AML-193 (cell line): ENCODE measurements around the gene EFNA2.
"Not testable (repeated sequence)": the region's sequence is repeated elsewhere in the genome, so short reads cannot be mapped to it uniquely, and the experiment has no call there.

Experiments
- DNase-seq, 2 experiments: peaks; one replicate each; lab custom pipeline; 2025; lab: John Stamatoyannopoulos, UW

EFNA2 gene

DNA sequence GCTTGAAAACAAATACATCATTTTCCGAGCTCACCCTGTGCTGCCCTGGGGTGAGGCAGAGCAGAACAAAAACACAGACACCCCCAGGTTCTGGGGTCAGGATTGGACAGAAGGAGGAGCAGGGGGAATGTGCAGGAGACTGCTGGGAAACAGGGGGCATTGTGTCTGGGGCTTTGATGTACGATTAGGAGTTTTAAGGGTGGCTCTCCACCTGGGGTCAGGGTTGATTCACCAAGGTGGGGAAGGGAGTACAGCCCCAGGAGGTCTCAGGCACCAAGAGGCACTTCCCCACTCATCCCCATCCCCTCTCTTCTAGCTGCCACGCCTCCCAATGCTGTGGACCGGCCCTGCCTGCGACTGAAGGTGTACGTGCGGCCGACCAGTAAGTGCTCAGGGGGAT lies 12.6 kb downstream of the EFNA2 start:
- DNase-seq: no peak

DNA sequence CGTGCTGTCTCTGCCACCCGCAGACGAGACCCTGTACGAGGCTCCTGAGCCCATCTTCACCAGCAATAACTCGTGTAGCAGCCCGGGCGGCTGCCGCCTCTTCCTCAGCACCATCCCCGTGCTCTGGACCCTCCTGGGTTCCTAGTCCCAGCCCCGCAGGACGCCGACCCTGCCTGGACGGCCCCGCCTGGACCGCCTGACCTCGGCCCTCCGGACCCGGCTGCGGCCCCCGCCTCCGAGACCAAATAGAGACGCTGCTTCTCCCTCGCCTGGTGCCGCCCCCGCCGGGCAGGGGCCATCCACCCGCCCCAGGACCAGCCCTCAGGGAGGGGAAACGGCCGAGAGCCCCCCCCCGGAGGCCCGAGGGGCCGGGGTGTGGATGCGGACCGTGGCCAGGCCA lies 14.1 kb downstream of the EFNA2 start:
- no peak for DNase-seq

DNA sequence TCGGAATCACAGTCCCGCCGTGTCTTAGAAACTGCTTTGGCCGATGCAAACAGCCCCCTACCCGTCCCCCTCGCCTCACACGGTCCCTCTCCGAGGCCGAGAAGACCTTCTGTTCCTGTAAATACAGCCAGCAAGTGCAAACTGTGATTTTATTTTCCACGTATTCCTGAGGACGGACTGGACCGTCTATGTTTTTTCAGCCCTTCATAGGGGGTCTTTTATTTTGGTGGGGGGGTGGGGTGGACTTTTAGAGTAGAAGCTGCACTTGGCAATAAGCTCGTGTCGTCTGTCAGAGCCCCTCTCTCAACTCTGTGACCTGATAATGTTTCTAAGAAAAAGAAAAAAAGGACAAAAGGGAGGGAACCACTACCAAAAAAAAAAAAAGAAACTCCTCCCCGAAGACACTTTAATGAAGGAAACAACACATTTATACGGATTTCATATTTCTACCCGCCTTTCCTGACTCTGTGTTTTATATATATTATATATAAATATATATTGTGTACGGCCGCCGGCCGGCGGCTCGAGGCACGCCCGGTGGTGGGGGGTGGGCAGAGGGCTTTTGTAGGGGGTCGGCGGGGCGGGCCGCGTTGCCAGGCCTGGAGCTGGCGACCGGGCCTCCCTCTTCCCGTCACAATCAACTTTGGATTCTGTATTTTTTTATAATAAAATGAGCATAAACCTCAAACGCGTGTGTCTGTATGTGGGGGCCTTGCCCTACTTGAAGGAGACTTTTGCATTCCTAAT lies 15.2 kb downstream of the EFNA2 start:
- DNase-seq: no peak

DNA sequence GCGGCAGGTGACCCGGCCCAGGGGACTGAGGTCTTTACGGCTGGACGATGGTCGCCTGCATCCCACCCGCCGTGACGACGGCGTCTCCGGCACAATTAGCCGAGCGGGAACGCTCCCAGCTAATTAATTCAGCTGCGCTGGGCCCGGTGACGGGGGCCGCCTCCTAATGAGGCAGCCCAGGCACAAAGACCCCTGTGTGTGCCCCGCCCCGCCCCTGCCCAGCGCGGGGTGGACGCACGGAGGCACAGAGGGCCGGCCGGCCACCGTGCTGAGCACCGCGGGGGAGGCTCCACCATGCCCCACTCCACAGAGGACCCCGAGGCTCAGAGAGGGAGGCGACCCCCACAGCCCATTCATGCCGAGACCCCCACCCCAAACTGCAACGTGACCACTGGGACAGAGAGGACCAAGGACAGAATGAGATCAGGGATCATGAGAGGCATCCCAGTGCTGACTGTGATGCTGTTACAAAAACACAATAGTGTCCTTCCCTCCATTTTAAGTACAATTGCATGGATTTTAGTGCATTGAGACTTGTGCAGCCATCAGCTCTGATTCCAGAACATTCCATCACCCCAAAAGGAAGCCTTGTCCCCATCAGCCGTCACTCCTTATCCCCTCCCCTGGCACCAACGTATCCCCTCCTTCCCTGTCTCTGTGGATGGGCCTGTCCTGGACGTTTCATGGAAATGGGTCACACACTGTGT lies 17.0 kb downstream of the EFNA2 start:
- no peak for DNase-seq

DNA sequence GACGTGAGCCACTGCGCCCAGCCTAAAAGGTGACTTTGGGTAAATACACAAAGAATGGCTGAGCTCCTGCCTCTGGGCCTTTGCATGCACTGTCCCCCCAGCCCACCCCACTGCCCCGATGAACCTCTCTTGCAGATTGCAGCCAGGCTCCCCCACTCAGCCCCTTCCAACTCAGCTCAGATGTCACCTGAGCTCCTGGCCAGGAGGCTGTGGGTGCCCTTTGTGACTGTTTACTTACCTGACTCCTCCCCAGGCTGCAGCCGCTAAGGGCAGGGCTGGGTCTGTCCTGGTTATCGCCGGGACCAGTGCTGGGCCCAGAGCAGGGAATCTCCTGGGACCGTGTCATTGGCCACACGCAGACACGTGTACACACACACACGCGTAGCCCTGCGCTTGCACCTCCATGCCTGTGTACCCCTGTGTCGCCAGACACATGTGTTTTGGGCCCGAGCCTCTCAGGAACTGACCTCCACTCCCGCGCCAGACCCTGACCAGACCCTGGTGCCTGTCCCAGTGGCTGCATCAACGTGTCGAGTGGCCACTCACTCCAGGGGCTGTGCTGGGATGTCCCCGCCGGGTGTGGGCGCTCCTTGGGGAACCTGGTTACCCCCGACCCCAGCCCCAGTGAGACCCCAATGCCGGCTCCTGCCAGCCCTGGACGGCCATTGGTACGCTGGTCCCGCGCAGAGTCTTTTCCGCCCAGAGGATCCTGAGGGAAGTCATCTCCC lies 18.7 kb downstream of the EFNA2 start:
- DNase-seq: no peak

DNA sequence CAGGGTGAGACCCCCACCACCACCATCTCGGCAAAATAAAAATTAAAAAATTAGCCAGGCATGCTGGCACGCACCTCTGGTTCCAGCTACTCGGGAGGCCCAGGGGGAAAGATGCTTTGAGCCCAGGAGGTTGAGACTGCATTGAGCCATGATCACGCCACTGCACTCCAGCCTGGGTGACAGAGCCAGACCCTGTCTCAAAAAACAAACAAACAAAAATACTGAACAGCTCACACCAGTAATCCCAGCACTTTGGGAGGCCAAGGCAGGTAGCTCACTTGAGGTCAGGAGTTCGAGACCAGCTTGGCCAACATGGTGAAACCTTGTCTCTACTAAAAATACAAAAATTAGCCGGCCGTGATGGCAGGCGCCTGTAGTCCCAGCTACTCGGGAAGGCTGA lies 19.7 kb downstream of the EFNA2 start:
- DNase-seq: not testable (repeated sequence)

DNA sequence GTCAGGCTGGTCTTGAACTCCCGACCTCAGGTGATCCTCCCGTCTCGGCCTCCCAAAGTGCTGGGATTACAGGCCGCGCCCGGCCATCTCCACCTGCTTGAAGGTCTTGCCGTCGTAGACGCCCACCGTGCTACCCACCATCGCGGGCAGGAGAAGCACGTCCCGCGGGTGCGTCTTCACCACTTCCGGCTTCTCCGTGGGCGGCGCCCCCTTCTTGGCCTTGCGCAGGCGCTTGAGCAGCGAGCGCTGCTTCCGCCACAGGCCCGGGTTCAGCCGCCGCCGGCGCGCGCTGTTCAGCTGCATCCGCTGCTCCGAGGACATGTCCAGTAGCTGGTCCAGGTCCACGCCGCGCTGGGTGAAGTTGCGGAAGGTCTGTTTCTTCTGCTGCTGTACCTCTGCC lies 21.6 kb downstream of the EFNA2 start:
- DNase-seq: no peak

DNA sequence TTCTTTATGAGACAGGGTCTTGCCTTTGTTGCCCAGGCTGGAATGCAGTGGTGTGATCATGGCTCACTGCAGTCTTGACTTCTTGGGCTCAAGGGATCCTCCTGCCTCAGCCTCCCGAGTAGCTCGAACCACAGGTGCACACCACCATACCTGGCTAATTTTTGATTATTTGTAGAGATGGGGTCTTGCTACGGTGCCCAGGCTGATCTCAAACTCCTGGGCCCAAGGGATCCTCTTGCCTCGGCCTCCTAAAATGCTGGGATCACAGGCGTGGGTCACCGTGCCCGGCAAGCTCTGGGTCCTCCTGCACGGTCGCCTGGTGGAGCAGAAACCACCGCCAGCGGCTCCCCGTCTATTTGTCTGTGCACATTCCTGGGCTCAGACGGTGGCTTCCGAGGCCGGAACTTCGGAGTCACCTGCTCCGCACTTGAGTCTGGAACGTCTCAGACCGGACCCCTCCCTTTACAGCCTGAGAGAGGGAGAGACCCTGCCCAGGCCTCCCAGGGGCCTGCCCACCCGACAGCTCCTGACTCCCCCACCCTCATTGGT lies 22.2 kb downstream of the EFNA2 start:
- DNase-seq: no peak

DNA sequence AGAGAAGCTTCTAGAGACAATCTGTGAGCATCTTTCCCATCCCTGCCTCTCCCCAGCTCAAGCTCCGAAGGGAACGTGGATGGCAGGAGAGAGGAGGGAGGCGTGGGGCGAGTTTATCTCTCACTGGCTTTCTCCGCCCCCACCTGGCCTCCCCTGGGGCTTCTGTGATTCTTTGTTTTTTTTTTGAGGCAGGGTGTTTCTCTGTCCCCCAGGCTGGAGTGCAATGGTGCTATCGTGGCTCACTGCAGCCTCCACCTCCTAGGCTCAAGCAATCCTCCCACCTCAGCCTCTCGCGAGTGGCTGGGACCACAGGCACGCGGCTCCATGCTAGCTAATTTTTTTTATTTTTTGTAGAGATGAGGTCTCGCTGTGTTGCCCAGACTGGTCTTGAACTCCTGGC lies 23.0 kb downstream of the EFNA2 start:
- no peak for DNase-seq

DNA sequence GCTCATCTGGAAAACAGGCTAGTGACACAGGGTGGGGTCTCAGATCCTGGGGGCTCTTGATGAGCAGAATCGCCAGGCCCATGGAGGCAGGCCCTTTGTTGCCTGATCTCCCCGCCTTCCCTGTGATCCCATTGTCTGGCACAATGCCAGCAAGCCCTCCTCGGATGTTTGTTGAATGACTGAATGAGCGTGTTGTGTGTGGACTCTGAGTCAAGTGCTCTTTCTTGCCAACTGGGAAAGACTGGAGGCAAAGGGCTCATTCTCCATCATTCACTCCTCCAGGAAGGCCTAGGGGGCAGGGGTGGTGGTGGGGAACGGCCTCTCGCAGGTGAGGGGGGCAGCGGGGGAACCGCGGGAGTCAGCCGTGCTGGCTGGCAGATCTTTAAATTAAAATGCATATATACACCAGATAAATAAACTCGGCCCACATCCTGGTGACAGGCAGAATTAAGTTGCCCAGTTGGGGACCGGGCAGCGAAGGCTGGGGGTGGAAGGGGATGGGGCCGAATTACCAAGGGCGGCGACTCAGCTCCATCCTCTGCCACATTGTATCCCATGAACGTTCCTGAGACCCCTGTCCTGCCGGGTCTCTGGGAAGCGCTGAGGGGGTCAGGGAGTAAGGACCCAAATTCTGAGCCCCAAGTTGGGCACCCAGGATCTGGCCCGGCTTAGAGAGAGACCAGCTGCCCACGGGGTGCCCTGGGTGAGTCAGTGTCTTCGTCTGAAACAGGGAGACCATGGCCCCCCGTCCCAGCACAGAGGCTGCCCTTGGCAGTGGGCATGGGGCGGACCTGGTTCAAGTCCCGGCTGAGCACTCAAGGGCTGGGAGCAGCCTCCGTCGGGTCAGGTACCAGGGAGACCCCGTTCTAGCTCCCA lies 24.5 kb downstream of the EFNA2 start:
- DNase-seq: no peak

DNA sequence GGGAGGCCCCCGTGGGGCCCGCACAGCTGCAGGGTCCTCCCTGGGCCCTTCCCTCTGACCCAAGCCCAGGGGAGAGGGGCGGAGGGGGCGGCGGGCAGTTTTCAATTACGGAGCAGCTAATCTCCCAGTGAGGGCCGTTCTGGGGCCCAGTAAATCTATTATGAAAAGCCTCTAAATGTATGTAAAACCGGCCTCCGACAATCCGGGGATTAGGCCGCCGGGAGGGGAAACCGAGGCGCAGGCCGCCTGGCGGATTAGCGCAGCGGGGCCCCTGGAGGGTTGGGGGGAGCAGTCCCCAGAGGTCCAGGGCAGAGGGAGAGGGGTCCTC lies 25.1 kb downstream of the EFNA2 start:
- DNase-seq: no peak

DNA sequence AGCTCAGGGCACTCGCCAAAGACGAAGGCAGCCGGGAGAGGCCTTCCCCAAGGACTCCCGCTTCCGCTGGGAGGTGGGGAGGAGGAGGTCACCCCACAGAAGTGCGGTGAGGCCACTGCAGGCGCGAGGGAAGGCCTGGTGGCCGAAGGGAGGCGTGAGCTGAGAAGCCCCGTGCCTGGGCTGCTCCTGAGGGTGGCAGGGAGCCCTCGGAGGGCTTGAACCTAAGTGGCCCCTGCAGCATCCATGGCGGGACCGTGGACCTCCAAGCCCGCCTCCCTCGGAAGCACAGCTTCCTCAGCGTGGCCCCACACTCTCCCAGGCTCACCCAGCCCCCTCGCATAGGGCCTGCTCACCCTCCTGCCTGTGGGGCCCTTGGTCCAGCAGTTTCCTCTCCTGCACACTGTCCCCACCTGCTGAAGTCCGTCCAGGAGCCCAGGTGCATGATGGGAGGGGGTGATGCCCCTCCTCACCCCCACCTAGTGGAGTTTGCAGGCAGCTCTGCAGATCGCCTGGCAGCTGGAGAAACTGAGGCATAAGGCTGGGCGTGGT lies 25.9 kb downstream of the EFNA2 start:
- DNase-seq: no peak

DNA sequence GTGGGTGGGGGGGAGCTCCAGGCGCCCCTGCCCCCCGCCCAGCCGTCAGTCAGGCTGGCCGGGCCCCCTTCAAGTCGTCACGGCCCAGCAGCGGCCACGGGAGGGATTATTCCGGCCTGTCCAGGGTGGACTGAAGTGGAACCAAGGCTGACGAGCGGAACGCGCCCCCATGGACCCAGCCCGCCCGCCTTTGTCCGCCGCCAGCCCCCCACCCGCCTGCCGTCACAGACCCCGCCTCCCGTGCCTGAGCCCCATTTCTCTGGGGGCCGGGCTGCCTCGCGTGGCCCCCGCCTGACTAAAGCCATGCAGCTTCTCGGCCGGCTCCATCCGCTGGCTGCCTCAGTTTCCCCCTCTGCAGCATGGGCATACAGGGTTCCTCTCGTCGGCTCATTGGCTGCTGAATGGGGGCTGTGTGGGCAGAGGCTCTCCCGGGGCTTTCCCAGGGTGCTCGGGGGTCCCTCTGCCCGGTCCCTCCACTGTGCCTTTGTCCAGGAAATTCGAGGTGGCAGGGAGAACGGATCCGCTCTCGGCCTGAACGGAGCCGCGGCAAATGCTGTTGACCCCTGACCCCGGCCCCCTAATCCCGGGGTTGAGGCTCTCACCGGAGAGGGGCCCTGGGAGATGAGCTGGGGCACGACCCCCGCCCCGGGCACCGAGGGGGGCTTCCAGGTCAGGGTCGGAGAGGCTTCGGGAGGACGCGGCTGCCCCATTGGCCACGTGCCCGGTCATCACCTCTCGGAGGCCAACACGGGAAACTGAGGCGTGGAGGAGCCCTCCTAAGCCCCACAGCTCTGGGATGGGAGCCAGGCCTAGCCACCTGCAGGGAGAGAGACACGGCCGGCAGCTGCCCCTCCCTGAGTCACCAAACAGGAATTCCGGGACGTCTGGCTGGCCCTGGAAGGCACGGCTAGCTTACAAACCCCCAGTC lies 27.4 kb downstream of the EFNA2 start:
- DNase-seq: no peak

DNA sequence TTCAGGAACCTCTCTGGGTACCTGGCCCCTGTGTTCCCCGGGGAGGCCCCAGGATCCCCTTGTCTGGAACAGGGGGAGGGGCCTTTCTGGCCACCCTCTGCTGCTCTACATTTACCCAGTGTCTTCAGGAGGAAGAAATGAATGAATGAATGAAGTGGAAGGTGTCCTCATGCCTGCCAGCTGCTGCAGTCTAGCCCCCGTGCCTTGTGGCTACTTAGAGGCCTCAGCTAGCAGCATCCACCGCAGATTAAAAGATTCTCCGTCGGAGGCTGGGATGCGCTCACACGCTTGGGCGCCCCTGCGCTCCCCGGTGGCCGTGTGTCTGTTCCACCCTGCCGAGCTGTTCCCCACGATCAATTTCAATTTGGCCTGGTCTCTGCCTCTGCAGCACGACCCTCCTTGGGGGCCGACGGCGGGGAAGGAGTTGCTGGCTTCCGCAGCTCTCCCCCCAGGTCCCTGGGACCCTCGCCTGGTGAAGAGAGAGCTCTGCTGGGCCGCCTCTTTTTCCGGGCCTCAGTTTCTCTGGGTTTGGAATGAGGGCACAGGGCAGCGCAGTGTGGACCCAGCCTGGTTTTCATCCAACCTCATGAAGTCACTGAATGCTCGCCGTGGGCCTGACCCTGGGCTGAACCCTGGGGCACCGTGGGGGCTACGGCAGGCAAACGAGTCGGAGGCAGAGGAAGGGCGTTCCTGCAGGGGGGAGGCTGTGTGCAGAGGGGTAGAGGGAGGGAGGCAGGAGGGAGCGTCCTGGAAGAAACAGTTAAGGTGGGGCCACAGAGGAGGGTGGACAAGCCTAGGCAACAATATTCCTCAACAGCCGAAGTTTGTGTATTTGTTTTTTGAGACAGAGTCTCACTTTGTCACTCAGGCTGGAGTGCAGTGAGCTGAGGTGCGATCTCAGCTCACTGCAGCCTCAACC lies 28.3 kb downstream of the EFNA2 start:
- DNase-seq: no peak

DNA sequence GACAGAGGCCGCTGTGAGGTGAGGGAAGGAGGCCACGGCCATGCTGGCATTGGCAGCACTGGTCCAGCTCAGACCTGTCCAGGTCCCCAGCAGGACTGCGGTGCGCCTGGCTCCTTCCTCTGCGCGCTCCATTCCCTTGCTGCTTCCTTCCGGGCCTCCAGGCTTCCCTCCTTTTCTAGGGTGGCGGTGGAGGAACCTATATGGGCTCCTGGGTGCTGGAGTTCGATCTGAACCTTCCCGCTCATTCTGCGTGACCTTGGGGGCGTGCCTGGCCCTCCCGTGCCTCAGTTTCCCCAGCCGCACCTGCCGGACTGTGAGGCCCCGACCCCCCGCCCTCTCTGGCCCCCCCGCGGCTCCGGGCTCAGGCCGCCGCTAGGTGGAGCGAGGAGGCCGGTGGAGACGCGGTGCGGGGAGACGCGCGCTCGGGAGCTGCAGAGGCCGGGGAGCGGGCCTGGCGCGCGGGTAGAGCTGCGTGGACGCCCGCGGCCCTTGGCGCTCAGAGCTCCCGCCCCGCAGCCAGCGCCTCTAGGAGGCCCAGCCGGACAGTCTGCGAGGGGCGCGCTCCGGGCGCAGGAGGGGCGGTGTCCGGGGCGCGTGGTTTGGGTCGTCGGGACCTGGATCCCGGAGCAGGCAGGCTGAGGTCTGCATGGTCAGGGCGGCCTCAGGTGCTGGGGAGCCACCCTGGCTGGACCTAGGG lies 29.9 kb downstream of the EFNA2 start:
- peak; percentile 12 to 16 for DNase-seq

DNA sequence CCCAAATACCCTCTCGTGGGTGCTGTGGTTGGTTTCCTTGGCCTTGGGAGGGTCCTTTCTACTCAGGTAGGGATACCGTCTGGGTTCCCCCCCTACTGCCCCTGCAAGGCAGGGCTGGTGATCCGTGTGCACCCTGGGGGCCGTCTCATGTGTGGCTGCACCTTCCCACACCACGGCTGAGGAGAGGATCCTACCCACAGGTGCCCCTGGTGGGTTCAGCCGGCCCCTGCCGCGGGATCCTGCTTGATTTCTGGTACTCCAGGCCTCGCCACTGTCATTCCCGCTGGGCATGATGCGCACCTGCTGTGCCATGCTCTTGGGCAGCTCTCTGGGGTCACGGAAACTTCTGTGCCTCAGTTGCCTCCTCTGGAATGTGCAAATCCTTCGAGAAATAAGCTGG lies 30.8 kb downstream of the EFNA2 start:
- no peak for DNase-seq

DNA sequence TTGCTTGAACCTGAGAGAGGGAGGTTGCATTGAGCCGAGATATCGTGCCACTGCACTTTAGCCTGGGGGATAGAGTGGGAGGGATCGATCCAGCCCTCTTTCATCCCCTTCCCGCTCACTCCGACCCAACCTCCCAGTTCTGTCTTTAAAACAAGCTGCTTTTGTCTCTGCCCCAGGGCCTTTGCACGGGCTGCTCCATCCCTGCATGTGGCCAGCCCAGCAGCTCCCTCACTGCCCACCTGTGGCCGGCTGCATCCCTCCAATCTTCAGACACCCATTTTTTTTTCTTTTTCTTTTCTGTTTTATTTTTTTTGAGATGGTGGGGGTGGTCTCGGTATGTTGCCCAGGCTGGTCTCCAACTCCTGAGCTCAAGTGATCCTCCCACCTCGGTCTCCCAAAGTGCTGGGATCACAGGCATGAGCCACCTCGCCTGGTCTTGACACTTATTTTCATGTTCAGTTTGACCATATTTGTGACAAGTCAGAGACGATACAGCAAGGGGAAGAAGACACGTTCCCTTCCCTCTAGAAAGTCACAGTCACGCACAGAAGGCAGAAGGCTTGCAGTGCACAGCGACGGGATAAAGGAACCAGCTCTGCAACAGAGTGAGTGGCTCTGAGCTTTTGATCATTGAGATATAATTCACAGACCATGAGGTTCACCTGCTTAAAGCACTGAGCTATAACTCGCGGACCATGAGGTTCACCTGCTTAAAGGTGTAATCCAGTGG lies 31.8 kb downstream of the EFNA2 start:
- no peak for DNase-seq
